ENCODE results near the gene RAB37. TPM values are rescaled to one million over a fixed set of nuclear protein-coding genes. Genes with fewer than 3 reads are reported as not detected.

RAB37 gene
- total and polyA plus RNA-seq, 5 donors = 1.1 to 3.4 (median 1.3) TPM

DNA sequence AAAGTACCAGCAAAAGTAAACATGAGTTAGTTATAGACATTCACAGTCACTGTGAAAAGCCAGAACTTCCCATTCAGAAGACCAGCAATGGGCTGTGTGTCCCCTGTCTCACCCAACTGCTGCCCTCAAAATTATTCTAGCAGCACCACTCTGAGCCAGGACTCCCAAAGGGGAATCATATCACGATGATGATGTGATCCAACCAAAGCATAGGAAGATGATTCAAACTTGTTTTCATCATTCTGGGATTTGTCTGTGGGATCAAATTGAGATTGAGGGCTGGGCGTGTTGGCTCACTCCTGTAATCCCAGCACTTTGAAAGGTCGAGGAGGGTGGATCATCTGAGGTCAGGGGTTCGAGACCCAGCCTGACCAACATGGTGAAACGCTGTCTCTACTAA lies 45.5 kb downstream of the RAB37 start:
- intact Hi-C loops (cut with DNase I) = loop anchor here in 2 of 4 donors (5.0 kb wide), 2 partner anchors 35 to 40 kb away; partner anchors contain the start of gene NHERF1 (in 1 of the 2)
- DNase-seq = no peak
- ATAC-seq = no peak
- no peak overlapping the region for H3K27ac ChIP-seq (ENCODE audit: low read length)
- H3K4me1 ChIP-seq (ENCODE audit: control insufficient read depth, insufficient read depth, low read length) = no peaks in the 10 kb centered on the region
- H3K27me3 ChIP-seq (ENCODE audit: control insufficient read depth, insufficient read depth) = no peaks in the 10 kb centered on the region
- 89% methylated on average over 5 of the region's 5 CpGs for WGBS
- no peak overlapping the region for H3K4me3 ChIP-seq (ENCODE audit: low read length)
- no peaks in the 10 kb centered on the region for H3K9me3 ChIP-seq (ENCODE audit: control insufficient read depth, low read length)

DNA sequence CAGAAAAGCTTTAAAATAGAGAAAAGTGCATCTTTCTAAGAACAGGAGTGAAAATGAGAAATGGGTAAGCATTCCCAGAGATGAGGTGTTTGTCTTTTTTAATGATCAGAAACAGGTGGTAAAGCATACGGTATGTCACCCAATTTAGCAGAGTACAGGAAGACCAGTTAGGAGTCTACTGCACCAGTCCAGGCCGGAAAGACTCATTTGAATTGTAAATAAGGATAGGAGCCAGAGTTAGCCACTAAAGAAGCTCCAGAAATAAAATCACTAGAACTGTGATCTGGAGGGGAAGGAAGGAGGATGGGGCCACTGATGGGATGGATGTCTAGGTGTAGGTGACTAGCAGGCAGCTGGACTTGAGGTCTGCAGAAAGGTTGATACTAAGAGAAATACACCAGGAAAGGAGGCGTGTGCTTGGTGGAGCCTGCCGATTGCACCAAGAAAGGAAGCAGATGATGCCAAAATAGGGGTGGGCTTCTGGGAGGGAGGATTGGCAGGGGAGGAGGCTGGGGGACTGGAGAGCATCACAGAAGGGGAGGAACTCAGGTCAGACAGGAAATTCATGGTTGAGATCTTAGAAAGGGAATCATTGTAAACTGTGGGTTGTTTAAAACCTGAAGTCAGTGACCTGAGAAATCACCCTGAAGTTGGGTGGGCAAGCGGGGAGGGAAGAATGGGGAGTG lies 47.2 kb downstream of the RAB37 start:
- intact Hi-C loops (cut with DNase I) = loop anchor here in 2 of 4 donors (5.0 kb wide), 2 partner anchors 37 to 42 kb away; partner anchors contain the start of gene NHERF1 (in 1 of the 2)
- DNase-seq = no peak
- Histone ChIP-seq H3K27ac (ENCODE audit: low read length) (no peak overlapping the region), H3K4me3 (ENCODE audit: low read length) (no peak overlapping the region), H3K4me1 (ENCODE audit: control insufficient read depth, insufficient read depth, low read length) (no peaks in the 10 kb centered on the region), H3K9me3 (ENCODE audit: control insufficient read depth, low read length) (no peaks in the 10 kb centered on the region), H3K27me3 (ENCODE audit: control insufficient read depth, insufficient read depth) (no peaks in the 10 kb centered on the region)
- ATAC-seq = no peak
- WGBS = 80% methylated on average over 5 of the region's 5 CpGs

DNA sequence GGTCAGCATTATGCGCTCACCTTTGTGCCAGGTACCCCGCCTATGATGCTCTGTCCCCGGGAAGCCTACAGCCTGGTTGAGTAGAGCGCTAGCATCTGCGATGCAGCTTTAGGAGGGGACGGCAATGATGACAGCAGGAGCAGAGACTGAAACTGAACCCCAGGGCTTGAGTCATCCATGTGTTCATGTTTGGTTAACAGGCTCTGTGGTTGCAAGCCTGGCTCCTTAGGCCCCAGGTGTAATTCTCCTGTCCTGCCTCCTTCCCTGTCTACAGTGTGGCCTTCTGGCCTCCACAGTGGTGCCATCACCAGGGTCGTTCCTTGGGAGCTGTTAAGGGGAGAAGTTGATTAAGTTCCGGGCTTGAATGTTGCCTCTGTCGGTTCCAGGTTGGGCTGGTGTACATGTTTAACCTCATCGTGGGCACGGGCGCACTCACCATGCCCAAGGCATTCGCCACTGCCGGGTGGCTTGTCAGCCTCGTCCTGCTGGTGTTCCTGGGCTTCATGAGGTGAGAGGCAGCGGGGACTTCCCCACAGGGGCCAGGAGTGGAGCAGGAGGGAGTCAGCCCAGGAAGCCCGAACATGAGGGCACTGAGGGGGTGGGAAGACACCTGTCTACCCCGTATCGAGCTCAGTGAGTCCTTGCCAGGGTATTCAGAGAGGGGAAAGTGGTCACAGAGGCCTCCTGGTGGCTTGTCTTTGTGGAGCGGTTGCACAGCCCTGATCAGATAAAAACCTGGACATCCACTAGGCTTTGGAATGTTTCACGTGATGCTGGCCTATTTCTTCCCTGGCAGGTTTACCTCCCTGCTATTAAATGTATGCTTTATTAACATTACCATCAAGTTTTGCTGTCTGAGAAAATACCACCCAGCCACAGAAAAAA lies 48.3 kb downstream of the RAB37 start:
- 85% methylated on average over 21 of the region's 21 CpGs for WGBS
- no peaks in the 10 kb centered on the region for H3K27me3 ChIP-seq (ENCODE audit: control insufficient read depth, insufficient read depth)
- intact Hi-C loops (cut with DNase I) = no loop called here
- H3K4me1 ChIP-seq (ENCODE audit: control insufficient read depth, insufficient read depth, low read length) = no peaks in the 10 kb centered on the region
- H3K9me3 ChIP-seq (ENCODE audit: control insufficient read depth, low read length) = no peaks in the 10 kb centered on the region
- no peak for ATAC-seq
- no peak for DNase-seq
- no peak overlapping the region for H3K4me3 ChIP-seq (ENCODE audit: low read length)
- no peak overlapping the region for H3K27ac ChIP-seq (ENCODE audit: low read length)

DNA sequence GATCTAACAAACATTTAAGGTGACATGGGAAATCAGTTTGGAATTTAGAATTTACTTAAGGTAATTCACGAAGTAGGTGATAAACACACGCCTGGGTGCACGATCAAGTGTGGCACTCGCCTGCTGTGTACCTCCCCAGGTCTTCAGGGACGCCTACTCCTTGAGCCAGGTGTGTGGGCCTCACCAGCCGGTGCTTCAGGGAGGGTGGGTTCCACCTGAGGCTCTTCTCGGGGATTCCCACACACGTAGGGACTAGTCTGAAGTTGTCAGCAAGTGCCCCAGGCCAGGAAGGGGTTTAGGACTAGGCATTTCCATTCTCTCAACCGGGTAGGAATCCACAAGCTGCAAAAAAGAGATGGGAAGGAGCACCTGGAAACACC lies 48.9 kb downstream of the RAB37 start:
- Histone ChIP-seq H3K9me3 (ENCODE audit: control insufficient read depth, low read length) (no peaks in the 10 kb centered on the region), H3K4me3 (ENCODE audit: low read length) (no peak overlapping the region), H3K27ac (ENCODE audit: low read length) (no peak overlapping the region), H3K27me3 (ENCODE audit: control insufficient read depth, insufficient read depth) (no peaks in the 10 kb centered on the region), H3K4me1 (ENCODE audit: control insufficient read depth, insufficient read depth, low read length) (no peaks in the 10 kb centered on the region)
- DNase-seq (no peak), ATAC-seq (no peak)
- intact Hi-C loops (cut with DNase I) = no loop called here
- 88% methylated on average over 9 of the region's 9 CpGs for WGBS

DNA sequence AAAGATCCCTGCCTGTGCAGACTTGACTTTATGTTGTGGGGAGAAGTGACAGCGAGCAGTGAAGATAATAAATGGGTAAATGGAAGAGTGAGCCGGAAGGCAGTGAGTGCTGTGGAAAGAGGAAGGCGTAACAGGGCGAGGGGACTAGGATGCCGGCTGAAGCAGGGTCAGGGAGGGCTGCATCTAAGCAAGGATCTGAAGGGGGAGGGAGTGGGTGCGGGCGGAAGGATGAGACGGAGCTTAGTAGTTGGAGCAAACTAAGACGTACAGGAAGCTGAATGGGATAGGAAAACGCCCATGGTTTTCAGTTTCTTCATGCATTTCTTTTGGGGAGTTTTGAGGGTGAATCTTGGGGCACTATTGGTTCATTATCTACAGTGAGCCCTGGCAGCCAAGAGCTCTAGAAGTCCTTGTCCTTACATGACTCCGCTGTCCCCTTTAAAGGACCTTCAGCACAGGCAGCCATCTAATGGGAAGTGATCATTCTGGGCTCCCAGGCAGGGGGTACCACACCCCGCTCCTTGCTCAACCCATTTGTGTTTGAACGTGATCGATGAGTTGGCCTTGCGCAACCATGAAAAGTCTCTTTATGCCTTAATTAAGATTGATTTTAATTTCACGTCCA lies 49.5 kb downstream of the RAB37 start:
- H3K27me3 ChIP-seq (ENCODE audit: control insufficient read depth, insufficient read depth) = no peaks in the 10 kb centered on the region
- ATAC-seq (peak in 1 of 2 donors; percentile 14), DNase-seq (peak in 2 of 3 donors; percentile 72 to 78)
- no peaks in the 10 kb centered on the region for H3K4me1 ChIP-seq (ENCODE audit: control insufficient read depth, insufficient read depth, low read length)
- no peak overlapping the region for H3K27ac ChIP-seq (ENCODE audit: low read length)
- intact Hi-C loops (cut with DNase I) = no loop called here
- 82% methylated on average over 16 of the region's 16 CpGs for WGBS
- H3K9me3 ChIP-seq (ENCODE audit: control insufficient read depth, low read length) = no peaks in the 10 kb centered on the region
- H3K4me3 ChIP-seq (ENCODE audit: low read length) = no peak overlapping the region

DNA sequence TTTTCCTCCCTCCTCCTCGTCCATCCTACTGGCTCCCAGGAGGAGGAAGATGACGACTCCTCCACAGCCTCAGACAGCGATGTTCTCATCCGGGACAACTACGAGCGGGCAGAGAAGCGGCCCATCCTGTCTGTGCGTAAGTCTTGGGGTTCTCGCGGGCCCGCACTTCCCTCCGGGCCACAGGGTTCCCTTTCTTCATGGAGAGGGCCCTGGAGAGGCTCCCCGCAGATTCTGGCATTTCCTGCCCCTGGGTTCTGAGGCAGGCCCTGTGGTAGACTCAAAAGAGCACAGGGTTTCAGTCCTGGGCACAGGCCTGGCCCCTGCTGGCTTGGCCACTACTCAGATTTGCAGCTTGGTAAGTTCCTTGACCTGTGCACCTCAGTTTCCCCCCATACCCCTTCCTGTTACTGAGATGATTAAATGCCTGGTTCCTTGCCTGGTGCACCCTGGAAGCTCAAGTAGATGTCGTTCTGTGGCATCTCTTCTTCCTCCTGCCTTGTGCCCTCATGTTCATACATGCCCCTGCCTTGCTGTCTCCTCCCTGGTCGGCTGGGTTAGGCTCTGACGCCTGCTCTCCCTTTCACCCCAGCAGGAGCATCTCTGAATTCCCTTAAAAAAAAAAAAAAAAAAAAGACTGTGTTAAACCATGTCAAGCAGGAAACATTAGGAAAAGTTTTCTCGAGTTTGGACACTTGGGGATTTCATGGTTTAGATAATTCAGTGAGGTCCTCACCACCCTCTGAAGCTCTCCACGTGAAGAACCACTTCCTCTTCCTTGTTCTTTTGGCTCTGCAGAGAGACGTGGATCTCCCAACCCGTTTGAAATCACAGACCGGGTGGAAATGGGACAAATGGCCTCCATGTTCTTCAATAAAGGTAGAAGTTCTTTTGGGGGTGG lies 53.4 kb downstream of the RAB37 start:
- 78% methylated on average over 21 of the region's 21 CpGs for WGBS

DNA sequence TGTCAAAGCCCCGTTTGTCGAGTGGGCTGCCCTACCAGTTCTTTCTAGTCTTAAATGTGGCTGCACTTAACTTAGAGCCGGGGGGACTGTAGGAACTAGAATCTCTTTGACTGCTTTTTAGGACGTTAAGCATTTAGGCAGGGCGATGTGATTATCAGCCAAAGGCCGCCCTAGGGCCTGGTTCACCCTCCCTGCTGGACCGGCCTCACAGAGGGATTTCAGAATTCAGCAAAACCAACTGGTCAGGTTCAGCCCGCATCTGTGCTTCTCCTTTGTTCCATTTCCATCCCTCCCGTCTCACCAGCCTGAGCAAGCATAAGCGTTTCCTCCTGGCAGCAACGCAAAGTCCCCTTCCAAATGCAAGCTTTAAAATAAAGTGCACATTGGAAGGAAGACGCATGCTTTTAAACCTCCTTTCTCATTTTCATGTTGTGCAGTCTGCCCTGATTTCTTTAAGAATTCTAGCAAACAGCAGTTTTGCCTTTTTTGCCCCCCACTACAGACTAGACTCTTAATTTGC lies 55.6 kb downstream of the RAB37 start:
- intact Hi-C loops (cut with DNase I) = loop anchor here in 2 of 4 donors (5.0 kb wide), 2 partner anchors 70 to 165 kb away; no protein-coding TSS in a partner anchor
- no peak for ATAC-seq
- WGBS = 93% methylated on average over 12 of the region's 12 CpGs

More for the DNA sequence above, 53.4 kb downstream of the RAB37 start:
- ATAC-seq = peak in 1 of 2 donors; percentile 4
- no peak overlapping the region for H3K27ac ChIP-seq (ENCODE audit: low read length)
- no peaks in the 10 kb centered on the region for H3K27me3 ChIP-seq (ENCODE audit: control insufficient read depth, insufficient read depth)
- H3K9me3 ChIP-seq (ENCODE audit: control insufficient read depth, low read length) = no peaks in the 10 kb centered on the region
- no peak overlapping the region for H3K4me3 ChIP-seq (ENCODE audit: low read length)
- no peaks in the 10 kb centered on the region for H3K4me1 ChIP-seq (ENCODE audit: control insufficient read depth, insufficient read depth, low read length)
- intact Hi-C loops (cut with DNase I) = loop anchor here (2.0 to 5.0 kb wide), 4 partner anchors 72 to 167 kb away; no protein-coding TSS in a partner anchor
- no peak for DNase-seq

DNA sequence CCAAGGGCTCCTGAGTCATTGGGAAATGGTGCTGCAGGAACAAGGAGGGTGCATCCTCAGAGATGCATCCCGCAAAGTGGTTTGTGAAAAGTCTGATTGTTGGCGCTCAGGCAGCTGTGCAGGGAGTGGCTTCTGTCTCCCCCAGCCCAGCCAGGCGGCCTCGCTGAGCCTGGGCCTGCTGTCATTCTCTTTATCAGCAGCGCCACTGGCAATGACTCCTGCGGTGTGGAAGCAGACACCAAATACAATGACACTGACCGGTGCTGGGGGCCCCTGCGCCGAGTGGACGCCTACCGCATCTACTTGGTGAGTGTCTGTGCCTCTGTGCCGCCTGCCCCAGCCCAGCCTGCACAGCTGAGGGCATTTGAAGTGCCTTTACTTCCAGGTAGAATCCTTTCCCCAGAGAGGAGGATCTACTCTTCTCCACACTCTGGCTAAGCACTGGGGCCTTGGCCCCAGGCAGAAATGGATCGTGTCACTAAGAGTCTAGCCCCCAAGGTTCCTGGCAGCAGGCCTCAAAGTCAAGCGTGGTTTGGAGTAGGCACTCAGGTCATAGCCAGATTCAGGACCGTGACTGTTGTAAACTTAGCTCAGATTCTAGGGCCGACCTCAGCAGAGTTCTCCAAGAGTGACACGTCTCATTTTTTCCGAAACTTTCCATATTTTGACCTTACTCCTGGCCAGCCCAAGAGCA lies 58.4 kb downstream of the RAB37 start:
- no peaks in the 10 kb centered on the region for H3K4me1 ChIP-seq (ENCODE audit: control insufficient read depth, insufficient read depth, low read length)
- H3K27ac ChIP-seq (ENCODE audit: low read length) = no peak overlapping the region
- ATAC-seq (no peak), DNase-seq (peak in 1 of 3 donors; percentile 34)
- intact Hi-C loops (cut with DNase I) = no loop called here
- H3K9me3 ChIP-seq (ENCODE audit: control insufficient read depth, low read length) = no peaks in the 10 kb centered on the region
- no peak overlapping the region for H3K4me3 ChIP-seq (ENCODE audit: low read length)
- H3K27me3 ChIP-seq (ENCODE audit: control insufficient read depth, insufficient read depth) = no peaks in the 10 kb centered on the region
- WGBS = 87% methylated on average over 18 of the region's 18 CpGs

More for the DNA sequence above, 55.6 kb downstream of the RAB37 start:
- Histone ChIP-seq H3K4me1 (ENCODE audit: control insufficient read depth, insufficient read depth, low read length) (no peaks in the 10 kb centered on the region), H3K4me3 (ENCODE audit: low read length) (no peak overlapping the region), H3K27me3 (ENCODE audit: control insufficient read depth, insufficient read depth) (no peaks in the 10 kb centered on the region), H3K9me3 (ENCODE audit: control insufficient read depth, low read length) (no peaks in the 10 kb centered on the region), H3K27ac (ENCODE audit: low read length) (no peak overlapping the region)
- DNase-seq = no peak

DNA sequence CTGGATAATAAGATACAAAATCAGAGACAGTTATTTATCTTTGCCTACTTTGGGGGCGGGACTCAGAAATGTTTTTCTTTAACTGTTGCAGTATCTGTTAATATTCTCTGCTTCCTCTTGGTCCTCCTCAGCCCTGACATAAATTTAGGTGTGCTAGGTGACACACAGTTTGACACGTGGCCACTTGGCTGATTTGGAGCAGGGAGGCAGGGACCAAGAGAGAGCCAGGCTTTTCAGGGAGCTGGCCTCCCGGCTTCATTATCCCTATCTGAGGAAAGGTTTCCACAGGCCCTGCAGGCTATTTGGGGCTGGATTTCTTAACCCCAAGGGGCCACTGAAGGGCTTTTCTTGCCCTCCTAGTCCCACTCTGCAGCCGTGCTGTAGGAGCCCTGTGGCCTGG lies 59.2 kb downstream of the RAB37 start:
- peak in 1 of 3 donors; percentile 4 for DNase-seq
- WGBS = 84% methylated on average over 4 of the region's 4 CpGs
- intact Hi-C loops (cut with DNase I) = no loop called here

More for the DNA sequence above, 59.2 kb downstream of the RAB37 start:
- Histone ChIP-seq H3K27me3 (ENCODE audit: control insufficient read depth, insufficient read depth) (no peaks in the 10 kb centered on the region), H3K4me1 (ENCODE audit: control insufficient read depth, insufficient read depth, low read length) (no peaks in the 10 kb centered on the region), H3K9me3 (ENCODE audit: control insufficient read depth, low read length) (no peaks in the 10 kb centered on the region), H3K27ac (ENCODE audit: low read length) (no peak overlapping the region), H3K4me3 (ENCODE audit: low read length) (no peak overlapping the region)
- no peak for ATAC-seq

Data from right cardiac atrium (tissue), 5 donors.